GM10266 (cell line): Measurements from ENCODE around the gene PRUNE2.
A peak's percentile ranks its signal among the peaks of the same experiment; 100 is the strongest.

Source experiments
- DNase-seq: peaks from one replicate; pipeline ENCODE4 v3.0.0; 2012; ENCODE audit errors: extremely low spot score
- CTCF ChIP-seq: IDR thresholded peaks from 2 replicates; pipeline ENCODE4 v1.5.1; 2012; ENCODE audit warnings: mild to moderate bottlenecking, low read depth; ENCODE audit not compliant: control insufficient read depth, insufficient read depth; ENCODE audit errors: missing control alignments

PRUNE2 gene

GRCh38 chr9:76634356-76635054 lies 271.4 kb downstream of the PRUNE2 start:
- no peak for DNase-seq
- TF ChIP-seq CTCF, result no peak

GRCh38 chr9:76630916-76631315 lies 275.0 kb downstream of the PRUNE2 start:
- TF ChIP-seq CTCF, result no peak
- no peak for DNase-seq

- no peak for TF ChIP-seq CTCF
- DNase-seq, result no peak
Measured at GRCh38 chr9:76629205-76629990, 276.5 kb downstream of the PRUNE2 start.

GRCh38 chr9:76628155-76628554 lies 277.8 kb downstream of the PRUNE2 start:
- TF ChIP-seq CTCF, result no peak
- DNase-seq, result no peak

- TF ChIP-seq CTCF, result no peak
Measured at GRCh38 chr9:76626980-76627379, 278.9 kb downstream of the PRUNE2 start.

GRCh38 chr9:76626141-76626540 lies 279.8 kb downstream of the PRUNE2 start:
- TF ChIP-seq CTCF, result no peak
- DNase-seq, result no peak

More at GRCh38 chr9:76626980-76627379, 278.9 kb downstream of the PRUNE2 start:
- DNase-seq, result no peak

- no peak for TF ChIP-seq CTCF
Measured at GRCh38 chr9:76624391-76625048, 281.4 kb downstream of the PRUNE2 start.

More at GRCh38 chr9:76624391-76625048, 281.4 kb downstream of the PRUNE2 start:
- peak; percentile 12 for DNase-seq
